GM18909 (cell line): ENCODE measurements around the gene EPS8.

Experiments used
- ATAC-seq: cut with Tn5 transposase; IDR thresholded peaks from one replicate; pipeline ENCODE4 v1.9.1; 2021; ENCODE audit warnings: mild to moderate bottlenecking; ENCODE audit not compliant: unreplicated experiment, poor library complexity

The EPS8 gene

GRCh38 chr12:15789220-15790171 is at the start of gene EPS8:
TSS of gene EPS8 (minus strand) at chr12:15789388. CDS start at chr12:15682951, 106,437 bp downstream.
- ATAC-seq = peak; percentile 83

- ATAC-seq = no peak
These were observed 48.1 kb upstream of the EPS8 start for GRCh38 chr12:15837141-15837790.

GRCh38 chr12:15834575-15834974 is 45.4 kb upstream of the EPS8 start:
- no peak for ATAC-seq

GRCh38 chr12:15831315-15831978 is 42.3 kb upstream of the EPS8 start:
- ATAC-seq = no peak

GRCh38 chr12:15830538-15830937 is 41.4 kb upstream of the EPS8 start:
- ATAC-seq = no peak

- ATAC-seq = no peak
These were observed 40.8 kb upstream of the EPS8 start for GRCh38 chr12:15829949-15830348.

- no peak for ATAC-seq
These were observed 40.1 kb upstream of the EPS8 start for GRCh38 chr12:15829255-15829654.

- no peak for ATAC-seq
These were observed 37.9 kb upstream of the EPS8 start for GRCh38 chr12:15827136-15827535.

- ATAC-seq = no peak
These were observed 35.3 kb upstream of the EPS8 start for GRCh38 chr12:15824516-15824915.

- no peak for ATAC-seq
These were observed 34.4 kb upstream of the EPS8 start for GRCh38 chr12:15823360-15824128.

- no peak for ATAC-seq
These were observed 30.7 kb upstream of the EPS8 start for GRCh38 chr12:15819644-15820437.

- ATAC-seq = no peak
These were observed 29.2 kb upstream of the EPS8 start for GRCh38 chr12:15818418-15818817.

- no peak for ATAC-seq
These were observed 26.5 kb upstream of the EPS8 start for GRCh38 chr12:15815730-15816129.

GRCh38 chr12:15811214-15812127 is 22.3 kb upstream of the EPS8 start:
- no peak for ATAC-seq

GRCh38 chr12:15808652-15809051 is 19.5 kb upstream of the EPS8 start:
- ATAC-seq = no peak

- no peak for ATAC-seq
These were observed 19.1 kb upstream of the EPS8 start for GRCh38 chr12:15808250-15808649.

GRCh38 chr12:15806826-15807225 is 17.6 kb upstream of the EPS8 start:
- ATAC-seq = no peak
